G401 (cell line): ENCODE data around the gene UBE2G1. TPM values are rescaled to one million over a fixed set of nuclear protein-coding genes. Genes with fewer than 3 reads are reported as not detected.
"Not testable (repeated sequence)": the region's sequence is repeated elsewhere in the genome, so short reads cannot be mapped to it uniquely, and the experiment has no call there.

Source experiments
- DNase-seq: peaks from one replicate; pipeline ENCODE4 v3.0.0-alpha.2; 2015; ENCODE audit warnings: low spot score
- in situ Hi-C: cut with HindIII; loops from 2 replicates; pipeline ENCODE4 v1.10.0; 2016; ENCODE audit warnings: low sequenced_read_pairs, mixed read lengths
- total RNA-seq: library from RNA; depleted of rRNA; stranded (reverse); fragments of >200 nt; shearing (Covaris generic); gene quantifications from 2 replicates; pipeline ENCODE4 v1.2.3, GENCODE V29; 2014

Gene UBE2G1
- total RNA-seq, 1 experiment from 2014 or later, result 70.9 TPM

GRCh38 chr17:4263282-4264215 lies 102.9 kb downstream of the UBE2G1 start, which contains the start of gene ANKFY1:
Gene ANKFY1, minus strand, starts transcription at chr17:4263979. Its CDS starts 38 bp downstream, at chr17:4263941.
- in situ Hi-C loops, result no loop called here
- peak; percentile 94 for DNase-seq

GRCh38 chr17:4262703-4263102 lies 103.8 kb downstream of the UBE2G1 start:
- DNase-seq, result no peak
- in situ Hi-C loops, result no loop called here

GRCh38 chr17:4261452-4261851 lies 105.0 kb downstream of the UBE2G1 start:
- in situ Hi-C loops, result no loop called here
- DNase-seq, result no peak

GRCh38 chr17:4258867-4259266 lies 107.6 kb downstream of the UBE2G1 start:
- DNase-seq, result no peak
- in situ Hi-C loops, result no loop called here

- DNase-seq, result no peak
- in situ Hi-C loops, result no loop called here
These were observed 109.5 kb downstream of the UBE2G1 start for GRCh38 chr17:4256952-4257351.

- in situ Hi-C loops, DNase-seq: not testable (repeated sequence)
These were observed 111.2 kb downstream of the UBE2G1 start for GRCh38 chr17:4255271-4255670.

- DNase-seq, result no peak
- in situ Hi-C loops, result no loop called here
These were observed 115.6 kb downstream of the UBE2G1 start for GRCh38 chr17:4250887-4251286.

GRCh38 chr17:4249452-4250029 lies 116.9 kb downstream of the UBE2G1 start:
- in situ Hi-C loops, result no loop called here
- DNase-seq, result peak; percentile 49

GRCh38 chr17:4248504-4249277 lies 117.8 kb downstream of the UBE2G1 start:
- in situ Hi-C loops, result no loop called here
- DNase-seq, result no peak

GRCh38 chr17:4247971-4248388 lies 118.5 kb downstream of the UBE2G1 start:
- no peak for DNase-seq
- in situ Hi-C loops, result no loop called here

GRCh38 chr17:4247361-4247970 lies 119.0 kb downstream of the UBE2G1 start:
- DNase-seq, result no peak
- in situ Hi-C loops, result no loop called here

- in situ Hi-C loops, result no loop called here
- no peak for DNase-seq
These were observed 119.8 kb downstream of the UBE2G1 start for GRCh38 chr17:4246674-4247073.

GRCh38 chr17:4241535-4241934 lies 124.9 kb downstream of the UBE2G1 start:
- in situ Hi-C loops, result no loop called here
- DNase-seq, result no peak

GRCh38 chr17:4236456-4236855 lies 130.0 kb downstream of the UBE2G1 start:
- DNase-seq, result peak; percentile 57

GRCh38 chr17:4235372-4236279 lies 130.8 kb downstream of the UBE2G1 start:
- in situ Hi-C loops, result no loop called here
- DNase-seq, result no peak

More at GRCh38 chr17:4236456-4236855, 130.0 kb downstream of the UBE2G1 start:
- in situ Hi-C loops, result no loop called here

- in situ Hi-C loops, result no loop called here
- no peak for DNase-seq
These were observed 132.1 kb downstream of the UBE2G1 start for GRCh38 chr17:4234401-4234800.

GRCh38 chr17:4233668-4234258 lies 132.7 kb downstream of the UBE2G1 start:
- in situ Hi-C loops, result no loop called here
- DNase-seq, result no peak
